H9 (cell line): ENCODE data around the gene CPNE2. TPM values are rescaled to one million over a fixed set of nuclear protein-coding genes. Genes with fewer than 3 reads are reported as not detected.
A peak's percentile ranks its signal among the peaks of the same experiment; 100 is the strongest.

Experiments used
- DNase-seq: peaks from one replicate; pipeline ENCODE4 v3.0.0-alpha.2; 2017
- H2AFZ ChIP-seq: one replicate; pipeline ENCODE4 v1.6.1; 2013; ENCODE audit warnings: mild to moderate bottlenecking, low read length, control low read depth, moderate library complexity
- H2AK5ac ChIP-seq: 2 replicates; pipeline ENCODE4 v1.6.1; 2013; ENCODE audit warnings: low read length, control low read depth, mixed read lengths; ENCODE audit not compliant: insufficient read length
- H2BK120ac ChIP-seq: one replicate; pipeline ENCODE4 v1.6.1; 2013; ENCODE audit warnings: low read depth, mild to moderate bottlenecking, low read length, control low read depth, inconsistent platforms; ENCODE audit not compliant: poor library complexity, severe bottlenecking
- H2BK12ac ChIP-seq: 2 replicates; pipeline ENCODE4 v1.6.1; 2013; ENCODE audit warnings: low read length, control low read depth, mixed read lengths, low read depth; ENCODE audit not compliant: insufficient read length
- H2BK15ac ChIP-seq: 2 replicates; pipeline ENCODE4 v1.6.1; 2013; ENCODE audit warnings: low read depth, low read length, control low read depth
- H2BK20ac ChIP-seq: one replicate; pipeline ENCODE4 v1.6.1; 2013; ENCODE audit warnings: low read depth, mild to moderate bottlenecking, low read length, control low read depth, inconsistent platforms; ENCODE audit not compliant: poor library complexity, severe bottlenecking
- H2BK5ac ChIP-seq: 2 replicates; pipeline ENCODE4 v1.6.1; 2013; ENCODE audit warnings: low read length, control low read depth, mixed read lengths; ENCODE audit not compliant: insufficient read length
- H3K14ac ChIP-seq: 2 replicates; pipeline ENCODE4 v1.6.1; 2013; ENCODE audit warnings: low read length, control low read depth; ENCODE audit not compliant: insufficient read depth
- H3K18ac ChIP-seq: 2 replicates; pipeline ENCODE4 v1.6.1; 2013; ENCODE audit warnings: low read depth, mild to moderate bottlenecking, mixed read lengths, low read length, control low read depth; ENCODE audit not compliant: insufficient read length
- H3K23ac ChIP-seq: 2 replicates; pipeline ENCODE4 v1.6.1; 2013; ENCODE audit warnings: low read length, control low read depth, mixed read lengths, low read depth; ENCODE audit not compliant: insufficient read length
- H3K23me2 ChIP-seq: 2 replicates; pipeline ENCODE4 v1.6.1; 2013; ENCODE audit warnings: low read depth, mild to moderate bottlenecking, mixed read lengths, low read length, control low read depth; ENCODE audit not compliant: insufficient read length, poor library complexity, severe bottlenecking
- H3K27ac ChIP-seq: 2 replicates; pipeline ENCODE4 v1.5.1; 2013; ENCODE audit warnings: low read length, control low read depth, mixed read lengths, low read depth; ENCODE audit not compliant: insufficient read length
- H3K27me3 ChIP-seq: 2 replicates; pipeline ENCODE4 v1.6.1; 2013; ENCODE audit warnings: low read length, control low read depth, inconsistent platforms; ENCODE audit not compliant: insufficient read depth
- H3K4ac ChIP-seq: 2 replicates; pipeline ENCODE4 v1.6.1; 2013; ENCODE audit warnings: low read depth, mild to moderate bottlenecking, control low read depth, inconsistent platforms, low read length, moderate library complexity
- H3K4me1 ChIP-seq: 2 replicates; pipeline ENCODE4 v1.6.1; 2013; ENCODE audit warnings: low read length, control low read depth, inconsistent platforms; ENCODE audit not compliant: insufficient read depth
- H3K4me2 ChIP-seq: 2 replicates; pipeline ENCODE4 v1.6.1; 2013; ENCODE audit warnings: low read length, control low read depth, mixed read lengths; ENCODE audit not compliant: insufficient read length, insufficient read depth
- H3K56ac ChIP-seq: 2 replicates; pipeline ENCODE4 v1.6.1; 2013; ENCODE audit warnings: low read depth, mild to moderate bottlenecking, mixed read lengths, low read length, control low read depth; ENCODE audit not compliant: insufficient read length
- H3K79me1 ChIP-seq: 2 replicates; pipeline ENCODE4 v1.6.1; 2013; ENCODE audit warnings: low read depth, mild to moderate bottlenecking, moderate library complexity, low read length, control low read depth, inconsistent platforms; ENCODE audit not compliant: insufficient read depth, poor library complexity, severe bottlenecking
- H3K79me2 ChIP-seq: 2 replicates; pipeline ENCODE4 v1.6.1; 2013; ENCODE audit warnings: low read length, control low read depth, inconsistent platforms; ENCODE audit not compliant: insufficient read depth
- H3K9ac ChIP-seq: 2 replicates; pipeline ENCODE4 v1.6.1; 2013; ENCODE audit warnings: low read length, control low read depth, mixed read lengths; ENCODE audit not compliant: insufficient read length; ENCODE audit errors: extremely low read depth
- H3K9me3 ChIP-seq: one replicate; pipeline ENCODE4 v1.6.1; 2013; ENCODE audit warnings: low read depth, low read length, inconsistent platforms; ENCODE audit not compliant: control insufficient read depth
- H3T11ph ChIP-seq: one replicate; pipeline ENCODE4 v1.6.1; 2013; ENCODE audit warnings: mild to moderate bottlenecking, low read length, control low read depth, inconsistent platforms
- H4K20me1 ChIP-seq: one replicate; pipeline ENCODE4 v1.6.1; 2013; ENCODE audit not compliant: control insufficient read depth, insufficient read length, insufficient read depth
- H4K5ac ChIP-seq: 2 replicates; pipeline ENCODE4 v1.6.1; 2013; ENCODE audit warnings: low read depth, mild to moderate bottlenecking, mixed read lengths, low read length, control low read depth; ENCODE audit not compliant: insufficient read length
- H4K8ac ChIP-seq: replicated peaks from 2 replicates; pipeline ENCODE4 v1.6.1; 2013; ENCODE audit warnings: low read length, control low read depth, mixed read lengths, low read depth; ENCODE audit not compliant: insufficient read length
- H4K91ac ChIP-seq: 2 replicates; pipeline ENCODE4 v1.6.1; 2013; ENCODE audit warnings: low read depth, mild to moderate bottlenecking, moderate library complexity, mixed read lengths, low read length, control low read depth; ENCODE audit not compliant: insufficient read length
- H3K27ac Mint-ChIP-seq, 3 experiments: 2 replicates in 2 of 3; 3 replicates in 1 of 3; pipeline ENCODE4 v1.8.0; 2020 to 2021; ENCODE audit warnings: mixed read lengths in 3 of 3, mild to moderate bottlenecking in 1 of 3, moderate library complexity in 1 of 3
- H3K27me3 Mint-ChIP-seq: 2 replicates; pipeline ENCODE4 v1.8.0; 2021; ENCODE audit warnings: low read depth, mild to moderate bottlenecking, moderate library complexity, mixed read lengths
- H3K36me3 Mint-ChIP-seq, 3 experiments: 2 replicates in 2 of 3; 3 replicates in 1 of 3; pipeline ENCODE4 v1.8.0; 2020 to 2021; ENCODE audit warnings: low read depth in 3 of 3, mixed read lengths in 3 of 3; ENCODE audit not compliant: insufficient read depth in 1 of 3
- H3K4me1 Mint-ChIP-seq, 2 experiments: 2 replicates each; pipeline ENCODE4 v1.8.0; 2020; ENCODE audit warnings: mixed read lengths in 2 of 2
- H3K4me3 Mint-ChIP-seq, 2 experiments: 2 replicates in 1 of 2; 3 replicates in 1 of 2; pipeline ENCODE4 v1.8.0; 2020 to 2021; ENCODE audit warnings: mild to moderate bottlenecking in 2 of 2, mixed read lengths in 2 of 2, moderate library complexity in 1 of 2
- H3K9me3 Mint-ChIP-seq, 2 experiments: 2 replicates in 1 of 2; 3 replicates in 1 of 2; pipeline ENCODE4 v1.8.0; 2020; ENCODE audit warnings: mild to moderate bottlenecking in 2 of 2, mixed read lengths in 2 of 2, moderate library complexity in 1 of 2
- WGBS: extraction: QIAGEN DNeasy Blood & Tissue Kit; methylation state at CpG from one replicate; pipeline ENCODE4 v1.1.7; 2013; ENCODE audit warnings: missing lambda C conversion rate, low lambda C conversion rate, mixed read lengths; ENCODE audit not compliant: insufficient read length; ENCODE audit errors: extremely low coverage; 5-methylcytosine and 5-hydroxymethylcytosine counted together
- total RNA-seq: library from RNA; stranded (reverse); gene quantifications from 2 replicates; pipeline ENCODE4 v1.2.1, GENCODE V29; 2021
- TF ChIP-seq, protein P1 (sequence below): fragments of 200-600 bp; sonication (generic); conservative IDR thresholded peaks from 3 replicates; pipeline ENCODE4 v1.8.0; 2021; ENCODE audit warnings: antibody characterized with exemption, mild to moderate bottlenecking

CPNE2 gene
- total RNA-seq, 1 experiment from 2014 or later = 8.0 TPM

GRCh38 chr16:57144027-57144426, 51.6 kb downstream of the CPNE2 start:
- peak overlapping the region in 1 of 3 experiments; percentile 44; a peak in 1 of 7 replicates for H3K27ac Mint-ChIP-seq
- H3K9me3 ChIP-seq = no peaks in the 10 kb centered on the region

More at GRCh38 chr16:57144027-57144426, 51.6 kb downstream of the CPNE2 start:
- no peaks in the 10 kb centered on the region; a peak in 2 of 7 replicates for H3K36me3 Mint-ChIP-seq
- Histone ChIP-seq H3K79me2 (no peaks in the 10 kb centered on the region), H3K79me1 (no peaks in the 10 kb centered on the region), H3T11ph (no peak overlapping the region), H3K23me2 (no peaks in the 10 kb centered on the region), H2BK15ac (no peak overlapping the region), H3K27ac (no peak overlapping the region), H3K27me3 (no peaks in the 10 kb centered on the region), H3K14ac (no peak overlapping the region), H3K4me2 (no peak overlapping the region), H3K4ac (no peak overlapping the region), H2BK12ac (no peak overlapping the region), H3K56ac (no peak overlapping the region), H2AK5ac (no peak overlapping the region), H4K8ac (no peak overlapping the region), H3K4me1 (peaks cover 11% of the 10 kb centered on the region; the same call in 1 of the 2 replicates), H3K9ac (no peak overlapping the region), H4K5ac (no peak overlapping the region), H2BK120ac (no peak overlapping the region), H3K23ac (no peak overlapping the region), H4K91ac (no peak overlapping the region), H2BK5ac (no peak overlapping the region), H4K20me1 (no peaks in the 10 kb centered on the region), H3K18ac (no peak overlapping the region), H2AFZ (no peak overlapping the region), H2BK20ac (no peak overlapping the region)
- no peak overlapping the region for H3K4me3 Mint-ChIP-seq
- TF ChIP-seq, protein P1, sequence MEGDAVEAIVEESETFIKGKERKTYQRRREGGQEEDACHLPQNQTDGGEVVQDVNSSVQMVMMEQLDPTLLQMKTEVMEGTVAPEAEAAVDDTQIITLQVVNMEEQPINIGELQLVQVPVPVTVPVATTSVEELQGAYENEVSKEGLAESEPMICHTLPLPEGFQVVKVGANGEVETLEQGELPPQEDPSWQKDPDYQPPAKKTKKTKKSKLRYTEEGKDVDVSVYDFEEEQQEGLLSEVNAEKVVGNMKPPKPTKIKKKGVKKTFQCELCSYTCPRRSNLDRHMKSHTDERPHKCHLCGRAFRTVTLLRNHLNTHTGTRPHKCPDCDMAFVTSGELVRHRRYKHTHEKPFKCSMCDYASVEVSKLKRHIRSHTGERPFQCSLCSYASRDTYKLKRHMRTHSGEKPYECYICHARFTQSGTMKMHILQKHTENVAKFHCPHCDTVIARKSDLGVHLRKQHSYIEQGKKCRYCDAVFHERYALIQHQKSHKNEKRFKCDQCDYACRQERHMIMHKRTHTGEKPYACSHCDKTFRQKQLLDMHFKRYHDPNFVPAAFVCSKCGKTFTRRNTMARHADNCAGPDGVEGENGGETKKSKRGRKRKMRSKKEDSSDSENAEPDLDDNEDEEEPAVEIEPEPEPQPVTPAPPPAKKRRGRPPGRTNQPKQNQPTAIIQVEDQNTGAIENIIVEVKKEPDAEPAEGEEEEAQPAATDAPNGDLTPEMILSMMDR = no peak
- peaks cover 37 to 44% of the 10 kb centered on the region in 2 experiments for H3K4me1 Mint-ChIP-seq
- WGBS = no CpG with 5 or more reads among the region's 2 CpGs
- no peak for DNase-seq
- H3K27me3 Mint-ChIP-seq = no peaks in the 10 kb centered on the region; the same call in none of the 2 replicates
- no peaks in the 10 kb centered on the region for H3K9me3 Mint-ChIP-seq
